ENCODE measurements around the gene ULK4.

ULK4 gene

DNA sequence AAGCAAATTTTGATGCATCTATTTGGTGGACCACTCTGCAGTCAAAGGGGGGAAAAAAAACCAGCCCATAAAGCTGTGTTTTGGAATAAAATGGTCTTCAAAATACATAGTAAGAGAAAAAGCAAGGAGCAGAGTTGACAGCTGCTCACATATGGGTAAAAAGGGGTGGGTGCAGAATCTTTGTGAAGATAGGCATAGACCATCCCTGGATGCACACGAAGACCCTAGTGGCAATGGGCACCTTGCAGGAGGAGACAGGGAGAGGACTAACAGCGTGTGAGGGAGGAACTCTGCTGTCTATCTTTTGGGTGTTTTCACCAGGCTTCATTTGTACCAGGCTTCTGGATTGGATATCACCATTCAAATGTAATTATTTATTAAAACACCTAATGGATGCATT, 718.7 kb downstream of the ULK4 start:
- no peak for DNase-seq

DNA sequence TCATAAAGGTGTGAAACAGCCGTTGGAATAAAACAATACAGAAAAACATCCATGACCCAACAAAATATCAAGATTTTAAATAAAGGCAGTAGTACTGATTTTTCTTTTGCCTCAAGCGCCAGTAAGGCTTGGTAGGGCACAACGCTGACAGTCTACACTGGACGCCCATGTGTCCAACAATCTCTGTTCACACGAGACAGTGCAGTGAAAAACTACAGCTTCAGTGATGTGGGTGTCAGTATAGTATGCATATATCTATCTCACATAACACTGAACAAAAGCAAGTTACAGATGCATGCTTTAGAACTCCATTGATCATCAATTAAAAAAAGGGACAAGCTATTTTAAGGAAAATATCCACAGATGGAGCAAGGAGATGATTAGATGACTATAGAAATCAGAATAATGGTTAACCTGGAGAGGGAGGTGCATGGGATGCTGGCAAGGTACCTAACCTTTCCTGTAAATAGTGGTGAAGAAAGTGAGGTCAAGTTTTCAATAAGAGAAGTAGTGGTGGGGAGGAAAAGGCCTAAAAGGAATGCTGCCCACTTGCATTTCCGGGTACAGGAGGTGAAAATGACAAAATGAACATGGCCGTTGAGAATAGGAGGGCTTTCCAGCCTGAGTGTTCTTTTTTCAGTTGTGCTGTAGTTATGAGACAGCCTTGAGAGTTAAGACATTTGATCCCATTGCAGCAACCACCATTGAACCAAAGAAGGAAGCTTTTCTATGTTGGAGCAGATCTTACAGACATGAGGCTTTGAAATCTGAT, 719.9 kb downstream of the ULK4 start:
- no peak for DNase-seq

DNA sequence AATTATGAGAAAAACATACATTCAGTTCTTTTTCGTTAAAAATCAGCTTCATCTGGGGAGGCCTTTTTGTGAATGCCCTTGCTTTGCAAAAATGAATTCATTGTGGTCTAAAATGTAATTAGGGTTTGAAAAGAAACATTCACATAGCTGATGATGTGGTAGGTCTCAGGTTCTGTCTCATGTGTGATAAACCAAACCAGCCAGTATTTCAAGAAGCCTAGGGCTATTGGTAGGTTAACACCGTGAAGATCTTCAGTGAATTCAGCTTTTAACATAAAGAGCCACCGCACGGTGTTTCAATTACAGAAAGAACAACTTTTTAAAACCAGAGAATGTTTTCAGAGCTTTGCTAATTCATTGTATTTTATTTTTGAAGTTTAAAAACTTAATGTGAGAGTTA, 720.7 kb downstream of the ULK4 start:
- DNase-seq = no peak

DNA sequence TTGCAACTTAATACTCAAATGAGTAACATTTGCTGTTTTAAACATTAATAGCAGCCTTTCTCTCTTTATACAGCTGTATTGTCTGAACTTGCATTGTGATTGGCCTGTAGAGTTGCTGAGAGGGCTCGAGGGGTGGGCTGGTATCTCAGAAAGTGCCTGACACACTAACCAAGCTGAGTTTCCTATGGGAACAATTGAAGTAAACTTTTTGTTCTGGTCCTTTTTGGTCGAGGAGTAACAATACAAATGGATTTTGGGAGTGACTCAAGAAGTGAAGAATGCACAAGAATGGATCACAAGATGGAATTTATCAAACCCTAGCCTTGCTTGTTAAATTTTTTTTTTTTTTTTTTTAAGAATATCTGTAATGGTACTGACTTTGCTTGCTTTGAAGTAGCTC, 722.3 kb downstream of the ULK4 start:
- no peak for DNase-seq

DNA sequence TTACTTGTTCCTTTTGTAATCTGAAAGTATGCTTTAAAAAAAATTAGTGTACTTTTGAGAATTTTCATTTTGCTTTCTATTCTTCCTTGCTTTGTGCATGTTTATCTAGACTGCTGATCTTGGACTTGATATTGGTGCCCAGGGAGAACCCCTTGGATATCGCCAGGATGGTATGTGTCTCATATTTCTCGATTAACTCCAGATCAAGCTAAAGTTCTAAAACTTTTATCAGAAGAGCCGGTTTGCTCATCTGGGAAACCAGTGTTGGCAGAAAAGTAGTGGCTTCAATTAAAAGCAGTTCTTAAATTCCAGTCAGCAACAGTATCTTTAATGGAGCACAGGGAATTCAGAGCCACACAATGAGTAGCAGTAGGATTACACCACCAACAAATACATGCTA, 724.0 kb downstream of the ULK4 start:
- no peak for DNase-seq

DNA sequence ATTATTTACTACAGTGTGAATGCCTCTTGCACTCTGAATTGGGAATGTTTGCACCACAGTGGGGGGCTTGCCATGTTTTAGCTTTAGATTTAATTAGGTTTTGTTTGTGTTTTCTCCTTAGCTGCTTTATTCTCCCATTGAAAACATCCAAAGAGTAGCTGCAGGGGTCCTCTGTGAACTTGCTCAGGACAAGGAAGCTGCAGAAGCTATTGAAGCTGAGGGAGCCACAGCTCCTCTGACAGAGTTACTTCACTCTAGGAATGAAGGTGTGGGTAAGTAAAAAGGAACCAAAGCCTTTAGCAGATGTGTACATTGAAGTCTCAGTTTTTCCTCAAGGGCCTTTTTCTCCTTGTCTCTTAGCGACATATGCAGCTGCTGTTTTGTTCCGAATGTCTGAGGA, 725.7 kb downstream of the ULK4 start:
- no peak for DNase-seq

DNA sequence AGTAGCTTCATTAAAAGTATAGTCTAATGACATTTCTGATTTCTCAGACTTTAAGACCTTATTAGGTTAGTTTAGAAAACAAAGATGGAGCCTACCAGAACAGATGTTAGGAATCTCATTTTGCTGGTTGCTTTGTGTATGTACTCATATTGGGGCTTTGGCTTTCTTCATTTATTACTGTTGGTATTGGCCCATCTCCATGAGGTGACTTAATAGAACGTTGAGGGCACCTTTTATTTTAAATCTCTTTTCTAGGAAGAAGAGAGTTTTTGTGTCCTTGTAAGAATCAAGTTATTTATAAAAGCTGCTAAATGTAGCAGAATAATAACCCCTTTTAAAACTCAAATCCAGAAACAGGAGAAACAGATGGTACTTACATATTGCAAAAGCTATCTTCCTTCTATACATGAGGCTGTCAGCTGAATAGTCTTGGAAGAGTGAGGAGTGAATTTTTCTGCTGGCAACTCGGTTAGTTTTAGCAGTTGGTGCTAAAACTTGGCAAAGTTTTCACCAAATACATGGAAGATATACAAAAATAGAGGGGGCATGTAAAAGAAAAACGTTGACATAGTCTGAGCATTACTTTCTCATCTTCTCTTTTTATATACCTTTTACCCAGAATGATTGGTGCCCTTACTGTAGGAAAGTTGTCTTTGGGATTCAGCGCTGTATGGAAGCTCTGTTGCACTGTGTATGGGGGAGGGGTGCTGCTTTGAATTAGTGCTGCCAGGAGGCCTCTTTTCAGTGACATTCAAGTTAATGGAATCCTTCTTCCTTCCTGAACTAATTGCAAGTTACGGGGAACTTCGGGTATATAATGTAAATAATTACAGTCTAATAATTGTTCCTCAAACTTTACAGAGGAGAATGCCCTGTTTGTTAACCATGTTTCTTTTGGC, 726.8 kb downstream of the ULK4 start:
- DNase-seq = no peak

DNA sequence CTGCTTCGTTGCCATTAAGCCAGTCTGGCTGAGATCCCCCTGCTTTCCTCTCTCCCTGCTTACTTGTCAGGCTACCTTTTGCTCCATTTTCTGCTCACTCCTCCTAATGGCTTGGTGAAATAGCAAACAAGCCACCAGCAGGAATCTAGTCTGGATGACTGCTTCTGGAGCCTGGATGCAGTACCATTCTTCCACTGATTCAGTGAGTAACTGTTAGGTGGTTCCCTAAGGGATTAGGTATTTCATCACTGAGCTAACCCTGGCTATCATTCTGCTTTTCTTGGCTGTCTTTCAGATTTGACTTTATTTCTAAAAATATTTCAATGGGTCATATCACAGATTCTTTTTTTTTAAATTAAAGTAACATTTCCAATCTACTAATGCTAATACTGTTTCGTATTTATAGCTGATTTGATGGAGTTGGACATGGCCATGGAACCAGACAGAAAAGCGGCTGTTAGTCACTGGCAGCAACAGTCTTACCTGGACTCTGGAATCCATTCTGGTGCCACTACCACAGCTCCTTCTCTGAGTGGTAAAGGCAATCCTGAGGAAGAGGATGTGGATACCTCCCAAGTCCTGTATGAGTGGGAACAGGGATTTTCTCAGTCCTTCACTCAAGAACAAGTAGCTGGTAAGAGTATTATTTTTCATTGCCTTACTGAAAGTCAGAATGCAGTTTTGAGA, 737.6 kb downstream of the ULK4 start:
- no peak for DNase-seq

DNA sequence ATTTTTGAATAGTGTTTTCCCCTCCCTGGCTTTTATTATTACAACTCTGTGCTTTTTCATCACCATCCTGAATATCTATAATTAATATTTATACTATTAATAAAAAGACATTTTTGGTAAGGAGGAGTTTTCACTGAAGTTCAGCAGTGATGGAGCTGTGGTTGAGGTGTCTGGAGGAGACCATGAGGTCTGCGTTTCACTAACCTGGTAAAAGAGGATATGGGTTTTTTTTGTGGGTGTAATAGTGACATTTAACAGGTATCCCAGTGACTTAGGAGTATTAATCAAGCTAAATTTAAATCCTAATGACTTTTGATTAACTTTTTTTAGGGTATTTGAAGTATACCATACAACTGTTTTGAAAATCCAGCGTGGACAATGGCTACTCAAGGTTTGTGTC, 738.2 kb downstream of the ULK4 start:
- DNase-seq = no peak

DNA sequence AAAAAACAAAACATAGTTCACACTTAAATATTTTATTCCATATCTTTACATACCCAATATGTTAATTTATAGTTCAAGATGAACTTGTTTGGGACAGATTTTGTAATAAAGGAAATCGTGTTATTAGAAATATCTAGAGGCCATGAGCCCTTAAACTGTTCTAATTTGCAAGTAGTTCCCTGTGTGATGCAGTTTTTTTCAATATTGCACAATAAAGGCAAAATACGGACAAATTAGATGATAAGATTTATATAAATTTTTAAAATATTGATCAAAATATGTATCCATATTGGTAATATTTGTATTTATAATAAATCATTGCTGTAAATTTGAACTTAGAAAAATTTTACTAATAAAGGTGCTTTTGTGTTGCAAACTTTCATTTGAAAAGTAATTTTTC, 738.8 kb downstream of the ULK4 start:
- DNase-seq = no peak

DNA sequence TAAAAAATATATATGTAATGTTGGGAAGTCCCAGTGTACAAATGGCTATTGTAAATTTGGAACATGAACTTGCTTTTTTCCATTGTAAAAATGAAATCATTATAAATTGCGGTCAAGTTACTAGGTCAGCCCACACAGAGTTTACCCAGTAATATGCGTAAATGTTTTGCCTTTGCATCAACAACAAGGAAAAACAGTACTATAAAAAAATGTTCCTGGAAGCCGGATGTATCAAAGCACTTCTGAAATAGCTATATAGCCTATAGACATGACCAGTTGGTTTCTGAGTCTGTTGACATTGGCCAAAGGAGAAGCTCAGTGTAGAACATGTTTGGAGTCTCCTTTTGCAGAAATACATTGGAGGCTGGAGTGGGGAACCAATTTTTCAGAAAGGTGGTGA, 739.4 kb downstream of the ULK4 start:
- DNase-seq = no peak

DNA sequence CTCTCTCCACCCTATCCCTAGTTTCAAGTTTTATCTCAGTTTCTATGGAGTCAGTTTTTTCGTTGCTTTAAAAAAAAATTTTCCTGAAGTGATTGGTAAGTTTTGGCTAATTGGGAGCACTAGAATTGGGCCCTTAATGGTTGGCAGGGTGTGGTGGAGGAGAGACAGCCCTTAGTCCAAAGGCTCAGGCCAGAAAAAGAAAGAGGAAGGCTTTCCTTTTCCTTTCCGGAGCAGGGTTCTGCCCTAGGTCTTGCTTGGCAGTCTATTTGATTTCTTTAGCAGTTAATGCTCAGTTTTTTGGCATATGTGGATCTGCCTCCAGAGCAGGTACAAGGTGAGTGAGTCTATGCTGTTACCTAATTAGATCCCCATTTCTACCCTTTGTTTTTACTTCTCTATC, 739.9 kb downstream of the ULK4 start:
- DNase-seq = no peak

DNA sequence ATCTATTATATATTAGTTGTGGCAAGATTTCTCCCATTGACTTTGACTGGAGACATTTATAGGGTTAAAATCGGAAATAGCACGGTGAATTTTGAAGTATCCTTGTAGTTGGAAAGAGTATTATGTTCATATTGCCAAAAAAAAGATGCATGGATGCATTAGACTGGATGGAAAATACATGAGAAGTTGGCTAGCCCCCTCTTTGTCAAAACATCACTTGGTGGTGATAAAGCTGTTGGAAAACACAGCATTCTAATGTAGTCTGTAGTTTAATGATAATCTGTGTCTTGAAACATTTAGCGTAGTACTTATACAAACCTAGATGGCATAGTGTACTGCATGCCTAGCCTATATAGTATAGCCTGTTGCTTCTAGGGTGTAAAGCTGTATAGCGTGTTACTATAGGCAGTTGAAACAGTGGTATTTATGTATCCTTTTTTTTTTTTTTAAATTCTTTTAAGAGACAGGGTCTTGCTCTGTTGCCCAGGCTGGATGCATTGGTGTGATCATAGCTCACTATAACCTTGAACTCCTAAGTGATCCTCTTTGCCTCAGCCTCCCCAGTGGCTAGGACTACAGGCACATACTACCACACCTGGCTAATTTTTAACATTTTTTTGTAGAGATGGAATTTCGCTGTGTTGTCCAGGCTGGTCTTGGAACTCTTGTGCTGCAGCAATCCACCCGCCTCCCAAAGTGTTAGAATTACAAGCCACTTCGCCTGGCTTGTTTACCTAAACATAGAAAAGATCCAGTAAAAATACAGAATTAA, 740.8 kb downstream of the ULK4 start:
- no peak for DNase-seq

DNA sequence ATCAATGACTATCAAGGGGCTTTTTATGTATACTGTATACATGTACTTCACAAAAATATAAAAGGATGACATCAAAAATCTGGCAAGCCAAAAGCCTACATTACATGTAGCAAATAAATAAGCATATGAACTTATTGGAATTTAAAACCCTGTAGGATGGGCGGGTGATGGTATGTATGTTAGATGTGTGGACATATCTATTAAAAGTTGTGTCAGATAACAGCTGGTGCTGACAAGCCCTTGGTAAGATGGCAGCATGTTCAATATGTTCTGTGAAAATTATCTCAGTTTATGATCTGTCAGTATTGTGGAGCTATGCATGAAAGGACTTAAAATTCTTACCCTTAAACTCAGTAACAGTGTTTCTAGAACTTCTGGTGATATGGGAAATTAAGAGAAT, 742.5 kb downstream of the ULK4 start:
- DNase-seq = no peak

DNA sequence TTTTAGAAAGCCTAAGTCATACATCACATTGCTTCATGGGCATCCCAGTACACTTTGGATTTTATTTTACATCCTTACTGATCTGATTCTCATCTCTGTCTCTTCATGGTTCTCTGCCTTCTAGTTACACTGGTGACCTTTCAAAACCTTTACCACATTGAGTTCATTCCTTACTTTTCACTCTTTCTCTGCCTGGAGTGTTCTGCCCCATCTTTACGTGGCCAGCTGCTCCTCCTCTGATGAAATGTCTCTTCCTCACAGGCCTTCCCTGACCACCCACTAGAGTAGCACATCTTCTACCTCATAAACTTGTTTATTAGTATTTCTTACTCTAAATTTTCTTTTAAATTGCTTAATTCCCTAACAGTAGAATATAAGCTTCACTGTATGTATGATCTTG, 744.9 kb downstream of the ULK4 start:
- DNase-seq = no peak

DNA sequence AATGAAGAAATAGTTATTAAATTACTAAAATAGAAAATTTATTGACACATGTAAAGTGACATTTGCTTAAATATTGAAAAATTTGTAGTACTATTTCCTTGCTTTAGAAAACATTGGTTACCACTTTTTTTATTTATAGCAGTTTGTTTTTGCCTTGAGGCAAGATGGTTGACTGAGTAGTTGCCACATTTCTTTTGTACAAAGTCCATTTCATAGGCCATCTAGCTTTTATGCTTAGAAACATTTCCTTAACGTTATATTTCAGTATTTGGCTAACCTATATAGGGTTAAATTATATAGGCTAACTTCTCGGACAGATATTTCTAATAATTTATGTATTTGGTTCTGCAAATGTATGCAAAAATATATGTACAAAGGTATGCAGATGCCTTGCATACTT, 745.5 kb downstream of the ULK4 start:
- no peak for DNase-seq

DNA sequence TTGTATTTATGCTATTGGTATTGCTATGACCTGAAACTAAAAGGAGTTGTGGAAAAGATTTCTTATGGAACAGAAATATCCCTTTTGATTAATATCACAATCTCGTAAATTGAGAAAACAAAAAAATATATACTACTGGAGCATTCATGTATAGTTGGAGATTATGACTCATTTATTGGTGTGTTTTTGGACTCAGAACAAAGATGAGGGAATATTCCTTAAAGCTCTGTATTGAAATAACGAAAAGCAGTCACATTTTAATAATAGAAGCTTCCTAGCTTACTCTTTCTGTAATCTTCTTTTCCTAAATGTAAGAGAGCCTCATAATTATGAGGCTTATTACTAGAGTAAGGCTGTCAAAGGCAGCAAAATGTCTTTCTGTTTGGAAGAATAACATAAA, 748.3 kb downstream of the ULK4 start:
- no peak for DNase-seq

DNA sequence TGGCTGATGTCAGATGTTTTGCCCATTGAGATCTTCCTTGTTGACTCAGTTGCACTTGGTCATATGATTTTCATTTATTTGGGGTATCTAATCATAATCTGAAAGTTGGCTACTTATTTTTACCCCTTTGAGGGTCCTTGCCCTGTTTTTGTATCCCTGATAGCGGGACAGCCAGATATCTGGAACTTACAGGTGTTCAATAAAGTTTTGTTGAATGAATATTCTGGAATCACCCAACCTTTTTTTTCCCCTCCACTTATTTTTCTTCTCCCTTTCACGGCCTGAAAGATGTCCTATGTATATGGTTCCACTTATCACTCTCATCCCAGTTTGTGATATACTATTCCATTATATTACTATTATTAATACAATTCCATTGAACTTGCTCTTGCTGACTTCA, 749.8 kb downstream of the ULK4 start:
- DNase-seq = no peak

DNA sequence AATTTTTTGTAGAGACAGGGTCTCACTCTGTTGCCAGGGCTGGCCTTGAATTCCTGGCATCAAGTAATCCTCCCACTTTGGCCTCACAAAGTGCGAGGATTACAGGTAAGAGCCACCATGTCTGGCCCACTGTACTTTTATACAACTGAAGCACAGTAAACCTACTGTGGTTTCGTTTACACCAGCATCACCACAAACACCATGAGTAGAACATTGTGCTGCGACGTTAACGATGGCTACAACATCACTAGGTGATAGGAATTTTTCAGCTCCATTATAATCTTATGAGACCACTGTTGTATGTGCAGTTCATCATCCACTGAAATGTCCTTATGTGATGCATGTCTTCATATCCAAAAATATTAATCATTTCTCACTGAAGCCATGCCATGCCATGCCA, 750.9 kb downstream of the ULK4 start:
- no peak for DNase-seq

DNA sequence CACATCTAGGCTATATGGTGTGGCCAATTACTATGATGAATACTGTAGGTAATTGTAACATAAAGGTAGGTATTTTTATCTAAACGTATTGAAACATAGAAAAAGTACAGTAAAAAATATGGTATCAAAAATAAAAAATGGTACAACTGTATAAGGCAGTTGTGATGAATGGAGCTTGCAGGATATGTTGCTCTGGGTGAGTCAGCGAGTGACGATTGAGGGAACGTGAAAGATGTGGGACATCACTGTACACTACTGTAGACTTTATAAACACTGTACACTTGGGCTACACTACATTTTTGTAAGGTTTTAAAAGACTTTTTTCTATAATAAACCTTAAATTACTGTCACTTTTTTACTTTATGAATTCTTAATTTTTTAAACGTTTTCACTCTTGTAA, 752.3 kb downstream of the ULK4 start:
- no peak for DNase-seq

DNA sequence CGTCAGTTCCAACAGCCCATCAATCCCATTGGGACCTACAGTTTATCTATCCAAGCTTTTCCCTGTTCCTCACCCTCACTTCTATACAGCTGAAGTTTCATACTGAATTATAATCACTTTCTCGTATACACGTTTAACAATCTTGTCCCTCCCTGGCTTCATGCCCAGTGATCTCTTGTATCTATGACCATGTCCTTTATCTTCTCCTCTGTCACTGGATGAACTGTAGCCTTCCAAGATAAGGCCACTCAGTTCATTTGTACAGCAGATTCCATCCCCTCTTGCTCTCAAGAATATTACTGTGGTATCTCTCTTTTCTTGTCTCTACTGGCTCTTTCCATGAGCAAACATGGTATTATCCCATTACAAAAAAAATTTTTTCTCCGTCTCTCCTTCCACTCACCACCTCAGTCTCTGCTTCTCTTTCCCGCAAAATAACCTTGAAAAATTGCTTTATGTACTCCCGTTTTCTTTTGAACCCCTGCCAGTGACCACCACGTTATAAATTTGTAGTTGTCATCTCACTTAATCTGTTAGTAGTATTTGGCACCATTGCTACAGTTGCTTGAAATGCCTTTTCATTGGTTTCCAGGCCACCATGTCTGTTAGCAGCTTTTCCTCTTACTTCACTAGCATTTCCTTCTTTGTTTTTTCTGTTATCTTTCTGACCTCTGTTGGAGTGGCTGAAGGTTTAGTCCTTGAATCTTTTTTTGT, 753.2 kb downstream of the ULK4 start:
- no peak for DNase-seq

DNA sequence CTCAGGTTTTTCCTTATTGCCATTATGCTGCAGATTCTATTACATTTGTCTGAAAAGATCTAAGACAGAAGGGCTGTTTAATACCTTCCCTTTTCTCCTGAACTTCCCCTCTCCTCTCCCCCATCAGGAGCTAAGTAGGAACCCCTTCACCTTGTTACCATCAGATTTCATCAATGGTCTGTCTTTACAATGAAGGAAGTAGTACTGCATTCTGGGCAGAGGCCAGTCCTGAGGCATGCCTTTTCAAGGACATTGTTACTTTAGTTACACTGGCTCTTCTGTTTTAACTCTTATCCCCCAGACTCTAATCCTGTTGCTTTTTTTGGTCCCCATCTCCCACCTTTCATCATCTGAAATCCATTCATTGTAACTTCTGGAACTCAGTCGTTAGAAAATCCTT, 754.5 kb downstream of the ULK4 start:
- no peak for DNase-seq

Data from Kasumi-1 (cell line).